C4-2B (cell line): Measurements from ENCODE around the gene ABHD17C.

Experiments
- H3K27ac ChIP-seq: fragments of 450-650 bp; 2 replicates; pipeline ENCODE4 v1.5.1; 2017
- CTCF ChIP-seq: fragments of 450-650 bp; conservative IDR thresholded peaks from 2 replicates; pipeline ENCODE4 v1.5.1; 2017; ENCODE audit warnings: mild to moderate bottlenecking
- ZFX ChIP-seq: fragments of 450-650 bp; IDR thresholded peaks from 2 replicates; pipeline ENCODE4 v1.6.1; 2017

Gene ABHD17C

GRCh38 chr15:80777826-80778620, 82.9 kb downstream of the ABHD17C start:
- no peak overlapping the region for H3K27ac ChIP-seq
- TF ChIP-seq ZFX (no peak), CTCF (no peak)

GRCh38 chr15:80778621-80778963, 83.5 kb downstream of the ABHD17C start:
- H3K27ac ChIP-seq: no peak overlapping the region
- TF ChIP-seq ZFX (no peak), CTCF (no peak)

GRCh38 chr15:80778964-80779657, 84.0 kb downstream of the ABHD17C start, which contains the start of gene CEMIP:
CEMIP (plus strand) TSS chr15:80779370; CDS start chr15:80873880, 94,510 bp downstream.
- H3K27ac ChIP-seq: no peak within 1 kb of the TSS
- TF ChIP-seq ZFX (no peak), CTCF (peak; percentile 98)

- H3K27ac ChIP-seq: no peak overlapping the region
- TF ChIP-seq ZFX: no peak
- TF ChIP-seq CTCF: no peak
Measured at GRCh38 chr15:80779658-80780415, 84.7 kb downstream of the ABHD17C start.

GRCh38 chr15:80780416-80781221, 85.5 kb downstream of the ABHD17C start:
- TF ChIP-seq ZFX: no peak
- TF ChIP-seq CTCF: no peak
- no peak overlapping the region for H3K27ac ChIP-seq

- TF ChIP-seq ZFX: no peak
- TF ChIP-seq CTCF: no peak
- no peak overlapping the region for H3K27ac ChIP-seq
Measured at GRCh38 chr15:80783260-80783659, 88.2 kb downstream of the ABHD17C start.
